ENCODE results near the gene BTD. TPM values are rescaled to one million over a fixed set of nuclear protein-coding genes. Genes with fewer than 3 reads are reported as not detected.

BTD gene
- total RNA-seq, 2 experiments from 2014 or later = 11.2 to 12.5 TPM

- Histone ChIP-seq H3K27me3 (ENCODE audit: control insufficient read depth in 1 of 2, insufficient read depth in 2 of 2, low read length in 2 of 2) (no peaks in the 10 kb centered on the region), H3K9me3 (ENCODE audit: control insufficient read depth in 1 of 2, insufficient read depth in 1 of 2, low read length in 2 of 2) (no peaks in the 10 kb centered on the region), H3K4me1 (ENCODE audit: insufficient read depth, low read length) (peaks cover 49% of the 10 kb centered on the region), H3K27ac (ENCODE audit: low read depth in 1 of 2, low read length in 2 of 2) (no peak overlapping the region), H3K36me3 (ENCODE audit: insufficient read depth, low read length) (no peaks in the 10 kb centered on the region), H3K4me3 (ENCODE audit: low read length) (no peak overlapping the region)
- Mint-ChIP-seq H3K27me3 (no peaks in the 10 kb centered on the region), H3K4me1 (ENCODE audit: low read depth) (peaks cover 50% of the 10 kb centered on the region), H3K27ac (no peak overlapping the region), H3K4me3 (no peak overlapping the region), H3K9me3 (no peaks in the 10 kb centered on the region), H3K36me3 (ENCODE audit: low read depth) (peaks cover 36% of the 10 kb centered on the region)
- POLR2A ChIA-PET = interaction anchor here (0.6 to 1.5 kb wide), 3 partner anchors 10 to 142 kb away, joined by 3 to 5 read pairs (median 4); partner anchors contain the start of genes BTD and HACL1
- CTCF ChIA-PET = no interaction called here
- intact Hi-C loops (cut with DNase I, micrococcal nuclease) = no loop called here
- DNase-seq (no peak), ATAC-seq (ENCODE audit: poor library complexity) (no peak)
- TF ChIP-seq CTCF (IDR thresholded peaks at IDR 0.05) = no peak
These were observed 44.4 kb downstream of the BTD start for GRCh38 chr3:15645740-15646501.

GRCh38 chr3:15646851-15647511 is 45.4 kb downstream of the BTD start:
- Histone ChIP-seq H3K27me3 (ENCODE audit: control insufficient read depth in 1 of 2, insufficient read depth in 2 of 2, low read length in 2 of 2) (no peaks in the 10 kb centered on the region), H3K4me3 (ENCODE audit: low read length) (peak overlapping the region; percentile 11), H3K27ac (ENCODE audit: low read depth in 1 of 2, low read length in 2 of 2) (no peak overlapping the region), H3K9me3 (ENCODE audit: control insufficient read depth in 1 of 2, insufficient read depth in 1 of 2, low read length in 2 of 2) (no peaks in the 10 kb centered on the region), H3K36me3 (ENCODE audit: insufficient read depth, low read length) (no peaks in the 10 kb centered on the region), H3K4me1 (ENCODE audit: insufficient read depth, low read length) (peaks cover 49% of the 10 kb centered on the region)
- ChIA-PET CTCF (no interaction called here), POLR2A (interaction anchor here (0.9 to 2.4 kb wide), 7 partner anchors 10 to 45 kb away, joined by 3 to 8 read pairs (median 3); partner anchors contain the start of genes BTD and HACL1)
- ATAC-seq (ENCODE audit: poor library complexity) (no peak), DNase-seq (no peak)
- no peak for TF ChIP-seq CTCF (IDR thresholded peaks at IDR 0.05)
- intact Hi-C loops (cut with DNase I, micrococcal nuclease) = loop anchor here in 1 of 2 experiments (1.0 kb wide), 2 partner anchors 17 to 46 kb away; partner anchors contain the start of genes BTD and HACL1
- Mint-ChIP-seq H3K4me1 (ENCODE audit: low read depth) (peaks cover 56% of the 10 kb centered on the region), H3K4me3 (peak overlapping the region; percentile 74), H3K27me3 (no peaks in the 10 kb centered on the region), H3K9me3 (no peaks in the 10 kb centered on the region), H3K36me3 (ENCODE audit: low read depth) (peaks cover 29% of the 10 kb centered on the region), H3K27ac (peak overlapping the region; percentile 50)

- CTCF ChIA-PET = no interaction called here
- TF ChIP-seq CTCF (IDR thresholded peaks at IDR 0.05) = no peak
- Histone ChIP-seq H3K9me3 (ENCODE audit: control insufficient read depth in 1 of 2, insufficient read depth in 1 of 2, low read length in 2 of 2) (no peaks in the 10 kb centered on the region), H3K36me3 (ENCODE audit: insufficient read depth, low read length) (no peaks in the 10 kb centered on the region), H3K4me1 (ENCODE audit: insufficient read depth, low read length) (peaks cover 49% of the 10 kb centered on the region), H3K27me3 (ENCODE audit: control insufficient read depth in 1 of 2, insufficient read depth in 2 of 2, low read length in 2 of 2) (no peaks in the 10 kb centered on the region), H3K27ac (ENCODE audit: low read depth in 1 of 2, low read length in 2 of 2) (no peak overlapping the region), H3K4me3 (ENCODE audit: low read length) (peak overlapping the region; percentile 11)
- H3K9me3 Mint-ChIP-seq = no peaks in the 10 kb centered on the region
- no peaks in the 10 kb centered on the region for H3K27me3 Mint-ChIP-seq
- peak; percentile 93 for ATAC-seq (ENCODE audit: poor library complexity)
- H3K27ac Mint-ChIP-seq = peak overlapping the region; percentile 50
- POLR2A ChIA-PET = interaction anchor here (0.7 to 2.4 kb wide), 7 partner anchors 10 to 46 kb away, joined by 3 to 8 read pairs (median 3); partner anchors contain the start of genes BTD and HACL1
- intact Hi-C loops (cut with DNase I, micrococcal nuclease) = loop anchor here in 1 of 2 experiments (1.0 kb wide), 2 partner anchors 17 to 46 kb away; partner anchors contain the start of genes BTD and HACL1
- H3K4me1 Mint-ChIP-seq (ENCODE audit: low read depth) = peaks cover 56% of the 10 kb centered on the region
- H3K36me3 Mint-ChIP-seq (ENCODE audit: low read depth) = peaks cover 25% of the 10 kb centered on the region
- DNase-seq = peak in 13 of 14 experiments; percentile 24 to 82 (median 40)
- H3K4me3 Mint-ChIP-seq = peak overlapping the region; percentile 74
These were observed 46.1 kb downstream of the BTD start for GRCh38 chr3:15647611-15648167.

Measured in CD4-positive, alpha-beta T cell (primary cell).